HG03066 (cell line): Measurements from ENCODE around the gene MAN1B1.

ENCODE experiments used
- ATAC-seq: cut with Tn5 transposase; IDR thresholded peaks from one replicate; pipeline ENCODE4 v1.9.1; 2021; ENCODE audit warnings: low read depth; ENCODE audit not compliant: unreplicated experiment

Gene MAN1B1

DNA sequence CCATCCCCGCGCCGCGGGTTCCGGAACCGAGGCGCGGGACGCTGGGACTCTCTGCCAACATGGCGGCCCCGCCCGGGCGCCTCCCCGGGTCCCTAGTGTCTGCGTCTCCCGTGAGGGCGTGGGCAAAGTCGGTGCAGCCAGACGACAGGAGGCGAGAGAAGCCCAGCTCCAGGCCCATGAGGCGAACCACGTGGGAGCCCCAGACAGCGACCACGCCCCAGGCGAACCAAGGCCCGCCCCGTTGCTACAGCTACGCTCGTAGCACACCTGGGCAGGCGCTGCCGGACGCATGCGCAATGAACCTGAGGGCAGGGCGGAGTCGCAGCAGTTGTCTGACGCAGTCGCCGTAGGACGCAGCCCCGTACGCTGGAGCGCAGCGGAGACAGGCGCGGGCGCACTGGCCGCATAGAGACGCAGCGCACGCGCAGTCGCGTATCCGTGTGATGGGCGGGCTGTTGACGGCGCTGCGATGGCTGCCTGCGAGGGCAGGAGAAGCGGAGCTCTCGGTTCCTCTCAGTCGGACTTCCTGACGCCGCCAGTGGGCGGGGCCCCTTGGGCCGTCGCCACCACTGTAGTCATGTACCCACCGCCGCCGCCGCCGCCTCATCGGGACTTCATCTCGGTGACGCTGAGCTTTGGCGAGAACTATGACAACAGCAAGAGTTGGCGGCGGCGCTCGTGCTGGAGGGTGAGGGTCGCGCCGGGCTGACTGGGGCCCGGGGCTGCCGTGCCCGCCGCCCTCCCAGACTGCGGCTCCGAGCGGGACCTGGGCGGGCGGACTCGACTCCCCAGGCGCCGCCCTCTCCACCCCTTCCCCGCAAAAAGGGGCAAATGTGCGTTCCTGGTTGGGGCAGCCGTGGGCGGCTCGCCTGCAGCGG lies at the start of gene MAN1B1:
Gene MAN1B1 (plus strand): TSS at position 455 of the 878 bp plus-strand sequence. CDS start 15 bp downstream, at position 470.
- ATAC-seq, result peak; percentile 77

DNA sequence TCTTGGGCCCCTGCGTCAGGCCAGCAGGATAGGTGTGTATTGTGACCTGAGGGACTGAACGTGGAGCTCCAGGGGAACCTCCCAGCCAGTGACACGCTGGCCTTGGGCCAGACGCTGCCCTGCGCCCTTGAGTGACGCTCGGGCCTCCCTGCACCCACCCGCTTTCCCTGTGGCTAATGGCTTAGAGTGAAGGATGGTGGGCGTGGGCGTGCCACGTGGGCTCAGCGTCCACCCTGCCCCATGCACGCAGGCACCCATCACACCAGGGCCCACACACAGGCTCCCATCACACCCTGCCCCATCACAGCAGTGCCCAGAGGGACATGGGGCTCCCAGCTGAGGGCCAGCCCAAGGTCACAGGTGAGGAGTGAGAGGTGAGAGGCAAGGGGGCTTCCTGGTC lies 49.8 kb upstream of the MAN1B1 start:
- no peak for ATAC-seq

GRCh38 chr9:137037483-137037882 lies 49.3 kb upstream of the MAN1B1 start:
- no peak for ATAC-seq

- ATAC-seq, result no peak
Measured at GRCh38 chr9:137038916-137039315, 47.9 kb upstream of the MAN1B1 start.

- ATAC-seq, result no peak
Measured at GRCh38 chr9:137039611-137040366, 47.0 kb upstream of the MAN1B1 start.

GRCh38 chr9:137040568-137040967 lies 46.2 kb upstream of the MAN1B1 start:
- no peak for ATAC-seq

- ATAC-seq, result no peak
Measured at GRCh38 chr9:137041124-137041523, 45.7 kb upstream of the MAN1B1 start.

GRCh38 chr9:137042751-137043727 lies 43.7 kb upstream of the MAN1B1 start:
- no peak for ATAC-seq

- ATAC-seq, result no peak
Measured at GRCh38 chr9:137044037-137044436, 42.7 kb upstream of the MAN1B1 start.

DNA sequence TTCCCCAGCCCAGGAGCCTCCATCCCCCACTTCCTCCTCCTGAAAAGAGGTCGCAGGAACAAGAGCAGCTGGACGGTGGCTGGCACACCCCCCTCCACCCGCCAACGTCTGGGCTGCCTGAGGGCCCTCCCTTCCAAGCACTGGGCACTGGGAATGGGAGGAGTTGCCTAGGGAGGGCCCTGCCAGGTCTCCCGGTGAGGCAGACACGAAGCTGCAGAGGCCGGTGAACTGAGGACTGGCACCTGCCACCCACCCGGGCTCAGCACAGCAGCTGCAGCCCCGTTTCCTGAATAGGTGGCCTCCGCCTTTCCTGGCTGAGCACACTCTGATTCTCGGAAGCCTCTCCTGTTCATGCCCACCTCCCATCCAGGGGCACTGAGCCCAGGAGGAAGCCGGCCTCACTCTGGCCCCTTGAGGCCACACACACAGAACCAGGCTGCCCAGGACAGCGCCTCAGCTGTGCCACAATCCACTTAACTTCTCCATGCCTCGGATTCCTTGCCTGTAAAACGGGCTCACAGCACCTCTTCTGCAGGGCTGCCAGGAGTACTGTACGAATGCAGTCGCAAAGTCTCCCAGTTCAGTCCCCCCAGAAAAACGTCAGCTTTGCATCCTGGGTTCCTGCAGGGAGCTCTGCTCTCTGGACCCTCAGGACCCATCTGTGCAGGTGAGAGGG lies 42.1 kb upstream of the MAN1B1 start:
- no peak for ATAC-seq

DNA sequence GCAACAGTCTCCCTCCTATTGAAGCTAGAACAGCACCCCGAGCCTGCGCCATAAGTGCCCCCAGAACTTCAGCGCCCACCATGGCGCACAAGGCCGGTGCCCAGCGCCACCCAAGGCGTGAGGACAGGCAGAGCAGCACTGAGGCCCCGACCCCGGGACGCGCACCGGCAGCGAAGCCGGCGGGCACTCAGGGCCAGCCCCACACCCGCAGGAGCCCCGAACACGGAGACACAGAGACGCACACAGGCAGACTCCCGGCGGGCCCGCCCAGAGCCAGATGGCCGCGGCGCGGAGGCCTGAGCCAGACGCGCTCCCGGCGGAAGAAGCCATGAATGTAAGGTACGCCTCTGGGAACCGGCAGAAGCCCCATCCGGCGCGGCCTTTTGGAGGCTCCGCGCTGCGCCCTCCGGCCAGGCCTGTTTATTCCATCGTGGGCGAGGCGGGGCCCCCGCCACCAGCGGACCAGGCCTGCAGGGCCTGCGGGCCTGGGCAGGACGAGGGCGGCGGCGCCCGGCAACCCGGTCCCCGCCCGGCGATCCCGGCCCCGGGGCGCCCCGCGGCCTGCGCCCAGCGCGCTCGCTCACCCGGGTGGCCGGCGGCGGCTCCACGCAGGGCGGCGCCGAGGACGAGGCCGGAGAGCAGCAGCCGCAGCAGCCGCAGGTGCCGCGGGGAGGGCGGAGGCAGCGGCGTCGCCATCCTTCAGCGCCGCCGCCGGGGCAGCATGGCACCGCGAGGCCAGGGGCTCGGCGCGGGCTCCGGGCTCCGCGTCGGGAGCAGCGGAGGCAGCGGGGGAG lies 41.3 kb upstream of the MAN1B1 start:
- ATAC-seq, result no peak

DNA sequence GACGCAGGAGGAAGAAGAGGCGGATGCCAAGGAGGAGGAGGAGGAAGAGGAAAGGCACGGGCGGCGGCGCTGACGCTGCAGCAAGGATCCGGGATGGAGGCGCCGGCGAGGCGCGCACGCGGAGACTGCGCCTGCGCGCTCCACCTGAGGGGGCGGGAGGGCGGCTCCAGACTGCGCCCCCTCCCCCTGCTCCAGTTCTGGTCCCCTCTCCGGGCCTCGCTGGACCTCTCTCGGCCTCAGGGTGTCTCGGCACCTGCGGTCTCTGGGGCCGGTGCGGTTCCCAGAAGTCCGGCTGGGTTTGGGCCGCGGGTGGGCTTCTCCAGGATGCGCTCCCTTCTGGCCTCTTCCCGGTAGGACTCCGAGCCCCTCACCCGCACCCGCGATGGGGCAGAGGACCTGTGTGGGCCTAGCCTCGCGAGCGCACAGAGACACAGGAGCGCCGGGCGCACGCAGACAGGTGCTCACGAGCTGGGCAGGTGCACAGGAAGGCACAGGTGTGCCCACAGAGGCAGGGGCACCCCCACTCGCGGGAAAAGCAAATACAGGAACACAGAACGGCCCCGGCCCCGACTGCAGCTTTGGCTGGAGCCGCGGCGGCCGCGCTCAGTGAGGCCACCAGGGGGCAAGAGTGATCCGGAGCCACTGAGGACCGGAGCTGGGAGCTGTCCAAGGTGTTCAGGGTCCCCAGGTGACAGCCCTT lies 40.5 kb upstream of the MAN1B1 start, which contains the start of gene NPDC1:
Gene NPDC1 (minus strand): TSS at position 90 of the 700 bp plus-strand sequence. CDS start 188 bp downstream, outside the sequence.
- peak; percentile 54 for ATAC-seq

DNA sequence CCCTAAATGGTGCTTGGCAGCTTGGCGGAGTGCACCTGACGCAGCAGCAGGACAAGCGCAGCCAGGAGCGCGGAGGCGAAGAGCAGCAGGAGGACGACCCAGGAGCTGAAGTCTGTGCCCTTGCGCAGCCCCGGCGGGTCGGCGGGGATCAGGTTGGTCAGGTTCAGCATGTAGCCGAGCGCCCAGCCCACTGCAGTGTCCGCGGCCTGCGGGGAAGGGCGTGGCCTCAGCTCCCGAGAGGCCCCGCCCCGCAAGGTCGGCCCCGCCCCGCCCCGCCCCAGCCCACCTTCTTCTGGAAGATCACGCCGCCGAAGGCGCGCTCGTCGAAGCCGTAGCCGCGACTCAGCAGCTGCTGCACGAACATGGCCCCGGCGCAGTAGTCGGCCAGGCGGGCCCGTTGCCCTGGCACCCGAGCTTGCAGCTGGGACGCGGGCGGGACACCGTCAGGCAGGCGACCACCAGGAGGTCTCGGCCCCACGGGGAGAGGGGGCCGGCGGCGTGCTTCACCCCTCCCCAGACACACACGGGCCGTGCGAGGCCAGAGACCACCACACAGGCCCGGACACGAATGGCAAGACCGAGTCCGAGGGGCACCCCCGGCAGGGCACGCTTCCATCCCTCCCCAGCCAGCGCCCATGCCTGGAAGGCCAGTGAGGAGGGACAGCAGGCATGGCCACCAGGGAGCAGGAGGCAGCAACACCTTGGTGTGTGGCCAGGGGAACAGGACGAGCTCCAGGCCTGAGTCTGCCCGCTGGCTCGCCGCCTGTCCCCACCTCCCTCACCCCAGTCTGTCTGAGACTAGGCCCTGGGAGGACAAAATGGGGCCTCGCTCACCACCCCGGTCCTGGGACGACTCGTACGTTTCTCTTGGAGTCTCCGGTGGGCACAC lies 37.9 kb upstream of the MAN1B1 start:
- ATAC-seq, result no peak

GRCh38 chr9:137049544-137050449 lies 37.0 kb upstream of the MAN1B1 start:
- no peak for ATAC-seq

GRCh38 chr9:137050570-137050969 lies 36.2 kb upstream of the MAN1B1 start:
- no peak for ATAC-seq

GRCh38 chr9:137051145-137051724 lies 35.5 kb upstream of the MAN1B1 start:
- ATAC-seq, result no peak
